Activated CD8-positive, alpha-beta T cell treated with anti-CD3 and anti-CD28 coated beads for 36 hours (primary cell): ENCODE measurements around the gene CERKL. TPM values are rescaled to one million over a fixed set of nuclear protein-coding genes. Genes with fewer than 3 reads are reported as not detected.

Experiments
- ATAC-seq: fragments of 200-7000 bp; cut with Tn5 transposase; one replicate; pipeline ENCODE4 v1.10.0; 2021; ENCODE audit warnings: mild to moderate bottlenecking, moderate library complexity
- CTCF ChIA-PET: fragments of 350-600 bp; sonication (Branson Sonifier 250); formaldehyde crosslinking; loops from one replicate; lab custom pipeline; 2021; ENCODE audit warnings: antibody characterized with exemption; lab: Charles Lee
- POLR2A ChIA-PET: fragments of 350-600 bp; sonication (Branson Sonifier 250); formaldehyde crosslinking; loops from one replicate; lab custom pipeline; 2021; ENCODE audit warnings: antibody characterized with exemption; lab: Charles Lee
- DNase-seq: peaks from one replicate; pipeline ENCODE4 v3.0.0-alpha.2; 2020
- H3K27ac Mint-ChIP-seq: one replicate; pipeline ENCODE4 v1.8.0; 2021; ENCODE audit warnings: mild to moderate bottlenecking, mixed read lengths
- H3K27me3 Mint-ChIP-seq: one replicate; pipeline ENCODE4 v1.8.0; 2021; ENCODE audit warnings: mixed read lengths
- H3K36me3 Mint-ChIP-seq: one replicate; pipeline ENCODE4 v1.8.0; 2021; ENCODE audit warnings: low read depth, mixed read lengths
- H3K4me1 Mint-ChIP-seq: one replicate; pipeline ENCODE4 v1.8.0; 2021; ENCODE audit warnings: low read depth, mixed read lengths
- H3K4me3 Mint-ChIP-seq: one replicate; pipeline ENCODE4 v1.8.0; 2021; ENCODE audit warnings: mild to moderate bottlenecking, moderate library complexity, mixed read lengths
- H3K9me3 Mint-ChIP-seq: one replicate; pipeline ENCODE4 v1.8.0; 2021; ENCODE audit warnings: mixed read lengths
- CTCF ChIP-seq: fragments of 200-600 bp; IDR thresholded peaks from one replicate; pipeline ENCODE4 v1.8.0; 2022; ENCODE audit warnings: antibody characterized with exemption, mild to moderate bottlenecking
- intact Hi-C: fragments of 100-400 bp; cut with micrococcal nuclease; formaldehyde crosslinking; loops from one replicate; pipeline ENCODE4 v1.10.0; 2022
- total RNA-seq, 2 experiments: library from RNA; stranded (reverse); gene quantifications; one replicate each; pipeline ENCODE4 v1.2.3, GENCODE V29; 2021

CERKL gene
- total RNA-seq, 2 experiments from 2014 or later, result 0.11 to 0.20 TPM

GRCh38 chr2:181578829-181579228, 78.1 kb downstream of the CERKL start:
- H3K27ac Mint-ChIP-seq, result no peak overlapping the region
- POLR2A ChIA-PET, result no interaction called here

GRCh38 chr2:181576431-181576830, 80.5 kb downstream of the CERKL start:
- DNase-seq (no peak), ATAC-seq (no peak)
- Mint-ChIP-seq H3K27me3 (peaks cover 8% of the 10 kb centered on the region), H3K36me3 (no peaks in the 10 kb centered on the region), H3K4me3 (no peak overlapping the region), H3K9me3 (no peaks in the 10 kb centered on the region), H3K27ac (no peak overlapping the region), H3K4me1 (no peaks in the 10 kb centered on the region)
- ChIA-PET CTCF (interaction anchor here (9.3 kb wide), 1 partner anchor 138 kb away, joined by 79 read pairs; no protein-coding TSS in a partner anchor), POLR2A (no interaction called here)
- intact Hi-C loops, result no loop called here
- TF ChIP-seq CTCF, result no peak

More at GRCh38 chr2:181578829-181579228, 78.1 kb downstream of the CERKL start:
- no peak for TF ChIP-seq CTCF
- CTCF ChIA-PET, result interaction anchor here (1.2 kb wide), 1 partner anchor 136 kb away, joined by 3 read pairs; no protein-coding TSS in a partner anchor
- no peak for DNase-seq
- Mint-ChIP-seq H3K9me3 (no peaks in the 10 kb centered on the region), H3K27me3 (peaks cover 8% of the 10 kb centered on the region), H3K4me1 (no peaks in the 10 kb centered on the region), H3K4me3 (no peak overlapping the region), H3K36me3 (no peaks in the 10 kb centered on the region)
- intact Hi-C loops, result loop anchor here (1.0 kb wide), 1 partner anchor 10 kb away; no protein-coding TSS in a partner anchor
- ATAC-seq, result no peak

- Mint-ChIP-seq H3K36me3 (no peaks in the 10 kb centered on the region), H3K4me1 (no peaks in the 10 kb centered on the region), H3K4me3 (no peak overlapping the region), H3K27me3 (peaks cover 5% of the 10 kb centered on the region), H3K9me3 (no peaks in the 10 kb centered on the region), H3K27ac (no peak overlapping the region)
- POLR2A ChIA-PET, result no interaction called here
- CTCF ChIA-PET, result interaction anchor here (9.3 kb wide), 1 partner anchor 139 kb away, joined by 79 read pairs; no protein-coding TSS in a partner anchor
- no peak for TF ChIP-seq CTCF
- DNase-seq, result no peak
- intact Hi-C loops, result no loop called here
- no peak for ATAC-seq
Measured at GRCh38 chr2:181575650-181576025, 81.3 kb downstream of the CERKL start.

- Mint-ChIP-seq H3K4me1 (no peaks in the 10 kb centered on the region), H3K27ac (no peak overlapping the region), H3K9me3 (no peaks in the 10 kb centered on the region), H3K4me3 (no peak overlapping the region), H3K27me3 (peaks cover 7% of the 10 kb centered on the region), H3K36me3 (no peaks in the 10 kb centered on the region)
- DNase-seq (no peak), ATAC-seq (no peak)
- ChIA-PET POLR2A (no interaction called here), CTCF (interaction anchor here (9.3 kb wide), 1 partner anchor 140 kb away, joined by 79 read pairs; no protein-coding TSS in a partner anchor)
- intact Hi-C loops, result no loop called here
- no peak for TF ChIP-seq CTCF
Measured at GRCh38 chr2:181575024-181575649, 81.8 kb downstream of the CERKL start.

GRCh38 chr2:181574321-181574720, 82.6 kb downstream of the CERKL start:
- ChIA-PET POLR2A (no interaction called here), CTCF (interaction anchor here (1.8 to 9.3 kb wide), 3 partner anchors 11 to 140 kb away, joined by 4 to 79 read pairs (median 9); no protein-coding TSS in a partner anchor)
- DNase-seq (no peak), ATAC-seq (no peak)
- H3K27ac Mint-ChIP-seq, result no peak overlapping the region
- H3K4me3 Mint-ChIP-seq, result no peak overlapping the region
- no peaks in the 10 kb centered on the region for H3K4me1 Mint-ChIP-seq
- H3K36me3 Mint-ChIP-seq, result no peaks in the 10 kb centered on the region
- peaks cover 7% of the 10 kb centered on the region for H3K27me3 Mint-ChIP-seq
- H3K9me3 Mint-ChIP-seq, result no peaks in the 10 kb centered on the region
- intact Hi-C loops, result loop anchor here (5.0 kb wide), 1 partner anchor 138 kb away; no protein-coding TSS in a partner anchor
- TF ChIP-seq CTCF, result no peak
